Left kidney (tissue), 2 donors: Measurements from ENCODE around the gene TBC1D1. TPM values are rescaled to one million over a fixed set of nuclear protein-coding genes. Genes with fewer than 3 reads are reported as not detected.

Experiments
- DNase-seq: peaks from one replicate; pipeline ENCODE4 v3.0.0-alpha.2; 2013
- polyA plus RNA-seq: library from polyadenylated mRNA; unstranded; fragments of 120-200 nt; gene quantifications from one replicate; pipeline ENCODE4 v1.2.1, GENCODE V29; 2013; ENCODE audit not compliant: insufficient read length

TBC1D1 gene
- polyA plus RNA-seq, 1 donor = 197 TPM

DNA sequence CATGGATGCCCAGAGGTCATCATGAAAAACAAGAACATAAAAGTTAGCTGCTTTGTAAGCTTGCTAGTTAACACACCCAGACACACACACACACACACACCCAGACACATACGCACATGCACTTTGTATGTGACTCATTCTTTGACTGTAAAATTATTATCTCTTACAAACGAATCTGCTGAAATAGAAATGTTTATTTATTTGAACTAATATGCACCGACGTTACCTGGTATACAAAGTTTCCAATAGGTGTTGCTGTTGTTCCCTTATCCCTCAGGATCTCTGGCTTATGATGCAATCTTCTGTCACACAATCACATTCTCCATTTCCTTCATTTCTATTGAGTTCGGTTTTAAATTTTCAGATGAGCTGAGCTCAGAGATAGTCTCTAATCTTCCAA is 278.6 kb downstream of the TBC1D1 start:
- no peak for DNase-seq

DNA sequence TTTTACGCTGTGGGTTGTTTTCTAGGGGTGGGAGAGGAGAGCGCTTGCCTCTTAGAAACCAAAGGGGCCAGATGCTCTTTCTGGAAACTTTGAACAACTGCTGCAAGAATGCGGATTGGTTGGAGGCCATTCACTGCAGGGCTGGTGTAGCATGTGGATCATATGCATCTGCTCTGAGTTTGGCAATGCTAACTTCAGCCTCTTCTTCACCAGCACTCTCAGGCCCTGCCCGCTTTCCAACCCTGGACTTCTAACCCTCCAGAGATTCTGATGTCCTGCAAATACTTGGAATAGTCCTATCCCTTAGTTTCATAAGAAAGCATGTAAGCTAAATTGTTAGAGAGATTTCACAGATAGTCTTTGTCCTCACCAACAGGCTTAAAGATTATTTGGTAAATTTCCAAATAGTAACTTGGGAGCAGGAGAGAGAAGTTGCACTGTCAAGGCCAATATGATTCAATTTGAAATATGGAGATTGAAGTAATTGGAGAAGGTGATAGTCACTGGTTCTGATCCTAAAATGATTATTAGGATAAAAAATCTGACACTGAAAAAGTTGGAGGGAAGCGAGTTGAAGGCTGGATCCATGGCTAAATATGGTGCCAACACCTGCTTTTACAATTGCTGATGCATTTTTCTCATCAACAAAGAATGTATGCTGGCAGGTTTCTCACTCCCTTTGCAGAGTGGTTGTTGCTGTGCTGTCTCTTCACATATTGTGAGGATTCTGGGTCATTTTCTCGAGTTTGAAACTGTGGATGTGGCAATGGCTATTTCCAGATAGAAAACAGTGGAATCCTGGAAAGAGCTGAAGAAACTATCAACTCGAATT is 279.7 kb downstream of the TBC1D1 start:
- no peak for DNase-seq

DNA sequence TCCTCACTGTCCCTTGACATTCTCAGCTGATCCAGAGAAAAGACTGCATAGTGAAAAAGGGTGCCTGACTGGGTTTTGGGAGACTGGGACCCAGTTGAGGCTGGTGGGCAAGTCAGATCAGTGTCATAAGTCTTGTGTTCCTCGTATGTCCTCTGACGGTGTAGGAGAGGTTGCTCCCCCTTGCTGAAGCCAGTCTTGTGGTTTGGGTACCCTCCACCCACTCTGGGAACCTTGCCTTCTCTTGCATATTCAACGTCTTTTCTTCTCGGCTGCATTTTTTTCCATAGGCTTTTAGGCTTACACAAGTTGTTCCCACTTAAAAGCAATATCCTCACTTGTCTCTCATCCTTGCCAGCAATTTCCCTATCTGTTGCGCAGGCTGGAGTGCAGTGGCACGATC is 281.2 kb downstream of the TBC1D1 start:
- DNase-seq = no peak

DNA sequence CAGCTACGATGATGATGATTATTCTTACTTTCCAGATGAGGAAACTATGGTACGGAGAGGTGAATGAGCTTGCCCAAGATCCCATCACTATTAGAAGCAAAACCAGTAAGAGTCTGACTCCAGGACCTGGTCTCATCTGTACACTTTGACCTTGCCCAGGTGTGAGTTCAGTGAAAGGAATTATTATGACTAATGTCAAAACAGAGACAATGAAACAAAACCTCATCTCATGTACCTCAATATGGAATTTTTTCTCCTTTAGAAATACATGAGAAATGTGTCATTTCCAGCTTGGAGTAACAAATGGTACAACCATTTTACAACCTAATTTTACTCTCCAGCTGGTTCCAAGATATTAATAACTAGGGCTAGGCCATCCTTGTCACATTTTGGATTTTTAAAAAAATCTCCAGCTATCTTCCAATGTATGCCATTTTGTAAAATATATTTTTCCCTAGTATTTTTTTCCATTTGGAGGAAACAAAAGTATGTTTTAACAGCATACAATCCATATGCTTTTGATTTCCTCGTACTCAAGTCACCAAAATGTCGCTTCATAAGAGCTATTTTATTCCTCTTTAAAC is 283.1 kb downstream of the TBC1D1 start:
- no peak for DNase-seq

DNA sequence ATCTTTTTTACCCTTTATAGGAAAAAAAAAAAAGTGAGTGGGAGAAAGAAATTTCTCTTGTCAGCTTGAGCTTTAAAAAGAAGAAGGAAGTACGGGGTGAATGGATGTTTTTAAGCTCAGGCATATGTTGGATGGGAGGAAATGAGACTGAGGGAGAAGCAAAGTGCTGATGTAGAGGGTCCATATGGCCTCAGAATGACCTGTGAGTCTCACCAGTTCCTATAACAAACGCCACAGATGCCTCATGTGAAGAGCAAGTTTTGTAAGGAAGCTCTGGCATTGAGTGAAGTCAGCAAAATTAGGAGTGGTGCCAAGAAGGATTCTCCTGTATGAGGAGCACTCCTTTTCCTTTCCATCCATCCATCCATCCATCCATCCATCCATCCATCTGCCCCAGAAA is 283.9 kb downstream of the TBC1D1 start:
- no peak for DNase-seq

DNA sequence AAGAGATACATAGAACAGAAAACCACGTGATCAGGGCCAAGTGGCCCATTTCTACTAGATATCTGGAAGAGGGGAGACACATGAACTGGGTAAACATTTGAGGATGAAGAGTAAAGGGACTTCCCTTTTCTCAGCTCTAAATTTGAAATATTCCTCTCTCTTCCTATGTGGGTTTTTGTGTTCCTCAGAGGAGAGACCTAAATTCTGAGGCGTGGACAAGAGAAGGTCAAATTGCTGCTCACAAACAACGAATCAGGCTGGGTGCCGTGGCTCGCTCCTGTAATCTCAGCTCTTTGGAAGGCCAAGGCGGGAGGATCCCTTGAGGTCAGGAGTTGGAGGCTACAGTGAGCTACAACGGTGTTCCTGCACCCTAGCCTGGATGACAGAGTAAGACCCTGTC is 285.3 kb downstream of the TBC1D1 start:
- DNase-seq = no peak

DNA sequence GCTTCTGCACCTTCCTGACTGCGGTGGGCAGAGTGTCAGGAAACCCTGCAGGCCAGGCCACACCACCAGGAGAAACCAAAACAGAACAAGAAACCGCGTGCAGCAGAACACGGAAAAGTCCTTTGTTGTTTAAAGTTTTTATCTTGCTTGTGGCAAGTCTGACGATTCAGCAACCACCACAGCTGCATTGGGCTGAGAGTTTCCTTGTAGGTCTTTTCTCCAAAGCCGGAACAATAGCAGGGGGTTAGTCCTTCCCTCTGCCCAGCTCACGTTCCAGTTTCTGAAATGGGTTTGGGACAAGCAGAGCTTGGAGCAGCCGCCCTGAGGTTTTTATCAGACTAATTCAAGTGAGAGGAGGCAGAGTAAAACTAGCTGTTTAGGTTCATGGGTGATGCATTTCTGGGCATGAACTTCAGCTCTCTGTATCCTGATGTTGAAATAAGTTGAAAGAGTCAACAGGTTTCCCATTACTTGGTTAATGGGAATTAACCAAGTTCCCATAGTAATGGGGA is 286.2 kb downstream of the TBC1D1 start:
- no peak for DNase-seq

DNA sequence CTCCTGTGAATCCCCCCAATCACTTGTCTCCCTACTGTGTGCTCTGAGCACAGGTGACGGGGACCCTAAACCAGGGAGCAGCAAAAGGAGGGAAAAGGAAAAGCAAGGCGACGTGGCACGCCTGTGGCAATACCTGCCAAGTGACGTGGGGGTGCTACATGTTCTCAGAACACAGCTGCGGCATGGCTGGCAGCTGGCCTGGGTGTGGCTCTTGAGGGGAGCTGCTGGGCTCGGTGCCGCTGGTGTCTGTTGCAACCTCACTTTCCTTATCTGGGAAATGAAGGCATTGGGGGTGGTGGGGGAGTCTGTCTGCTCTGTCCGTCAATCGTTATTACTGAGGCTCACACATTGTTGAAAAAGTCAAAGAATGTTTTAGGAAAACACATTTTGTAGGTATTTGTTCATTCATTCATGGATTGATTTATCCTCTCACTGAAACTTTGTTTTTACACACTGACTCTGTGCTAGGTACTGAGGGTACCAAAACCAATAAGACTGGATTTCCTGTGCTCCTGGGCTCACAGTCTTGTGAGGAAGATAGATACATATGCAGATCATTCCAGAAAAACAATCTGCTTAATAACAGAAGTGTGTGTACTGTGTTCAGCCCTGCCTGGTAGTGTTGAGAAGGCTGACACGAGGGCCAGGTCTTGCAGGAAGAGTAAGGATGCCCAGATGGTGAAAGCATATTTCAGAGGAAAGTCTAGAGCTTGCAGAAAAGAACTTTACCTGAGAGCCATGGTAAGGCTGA is 286.9 kb downstream of the TBC1D1 start:
- no peak for DNase-seq

DNA sequence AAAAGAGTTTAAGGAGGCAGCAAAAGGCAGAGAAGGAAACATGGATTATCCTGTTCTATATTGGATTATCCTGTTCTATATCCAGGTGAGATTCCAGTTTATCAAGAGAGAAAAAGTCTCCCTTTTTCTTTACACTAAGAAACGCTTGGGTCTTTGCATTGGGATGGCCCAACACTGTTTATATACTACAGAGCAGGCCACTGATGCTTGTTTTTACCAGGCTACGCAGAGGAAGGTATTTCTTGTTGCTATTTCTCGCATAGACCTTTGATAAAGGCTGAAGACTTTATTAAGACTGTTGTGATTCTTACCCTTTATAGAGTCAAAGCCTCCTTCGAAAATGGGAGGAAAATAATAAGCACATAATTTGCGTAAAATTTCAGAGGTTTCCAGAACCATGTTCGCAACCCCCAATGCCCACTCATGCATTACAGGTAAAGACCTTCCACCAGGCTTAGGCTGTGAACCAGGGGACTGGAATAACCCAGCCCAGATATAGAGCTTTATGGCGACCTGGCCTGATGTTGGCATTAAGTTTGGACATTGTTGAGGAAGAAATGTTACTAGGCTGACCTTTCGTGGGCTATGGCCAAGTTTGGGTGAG is 287.6 kb downstream of the TBC1D1 start:
- no peak for DNase-seq

DNA sequence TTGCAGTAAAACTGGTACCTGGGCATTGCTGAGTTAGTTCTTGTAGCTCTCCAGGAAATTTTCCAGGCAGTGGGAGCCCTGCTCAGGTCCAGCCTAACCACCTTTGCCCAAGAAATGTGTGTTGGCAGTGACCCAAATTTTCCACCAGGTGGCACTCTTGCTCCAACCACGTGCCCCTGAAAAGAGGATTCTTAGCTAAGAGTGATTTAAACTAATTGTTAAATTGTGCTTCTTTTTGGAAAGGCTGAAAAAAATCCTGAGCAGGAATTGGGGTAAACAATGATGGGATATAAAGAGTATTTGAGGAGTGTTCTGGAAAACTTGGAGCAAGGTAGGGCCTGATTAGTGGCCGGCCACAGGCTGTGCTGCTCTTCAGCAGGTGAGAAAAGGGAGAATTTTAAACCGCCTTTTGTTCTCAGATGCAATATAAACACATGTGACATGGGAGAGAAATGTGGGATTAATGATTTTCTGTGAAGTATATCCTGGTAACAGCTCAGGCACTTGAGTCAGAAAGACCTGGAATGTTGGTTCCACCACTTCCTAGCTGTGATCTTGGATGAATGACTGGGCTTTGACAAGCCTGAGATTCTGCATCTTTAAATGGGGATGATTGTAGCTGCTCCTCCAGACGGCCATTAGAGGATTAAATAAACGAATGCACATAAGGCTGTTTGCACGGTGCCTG is 288.9 kb downstream of the TBC1D1 start:
- DNase-seq = peak; percentile 89

DNA sequence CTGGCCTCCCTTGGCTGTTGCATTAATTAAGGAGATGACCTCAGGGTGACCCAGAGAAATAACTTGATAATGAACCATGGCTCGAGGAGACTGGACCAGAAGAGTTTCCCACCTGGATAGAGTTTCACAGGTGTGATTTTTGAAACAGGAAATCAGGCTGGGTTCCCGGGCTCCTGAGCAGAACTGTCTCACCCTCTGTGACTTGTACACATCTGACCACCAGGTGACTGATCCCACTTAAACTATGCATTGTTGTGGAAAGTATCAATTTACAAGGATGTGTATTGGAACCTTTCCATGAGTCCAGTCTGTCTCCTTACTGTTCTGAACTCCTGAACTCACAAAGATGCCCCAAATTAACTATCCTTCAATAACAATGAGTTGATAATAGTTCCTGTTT is 289.6 kb downstream of the TBC1D1 start:
- no peak for DNase-seq

DNA sequence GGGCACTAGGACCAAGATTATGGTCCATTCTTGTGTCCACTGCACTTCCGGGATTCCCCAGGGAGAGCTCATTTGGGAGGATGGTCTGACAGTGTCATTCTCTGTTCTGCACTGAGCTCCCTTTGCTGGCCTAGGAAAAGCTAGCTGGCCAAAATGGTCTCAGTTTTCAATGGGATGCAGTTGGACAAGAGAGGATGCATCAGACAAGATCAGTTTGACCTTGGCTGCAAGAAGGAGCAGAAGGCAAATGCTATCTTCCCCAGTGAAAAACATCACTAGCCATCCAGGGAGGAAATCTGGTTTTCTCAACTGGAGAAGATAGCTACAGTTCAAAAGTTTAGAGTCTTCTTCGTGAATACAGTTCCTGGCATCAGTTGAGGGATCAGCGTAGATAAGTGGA is 290.4 kb downstream of the TBC1D1 start:
- no peak for DNase-seq

DNA sequence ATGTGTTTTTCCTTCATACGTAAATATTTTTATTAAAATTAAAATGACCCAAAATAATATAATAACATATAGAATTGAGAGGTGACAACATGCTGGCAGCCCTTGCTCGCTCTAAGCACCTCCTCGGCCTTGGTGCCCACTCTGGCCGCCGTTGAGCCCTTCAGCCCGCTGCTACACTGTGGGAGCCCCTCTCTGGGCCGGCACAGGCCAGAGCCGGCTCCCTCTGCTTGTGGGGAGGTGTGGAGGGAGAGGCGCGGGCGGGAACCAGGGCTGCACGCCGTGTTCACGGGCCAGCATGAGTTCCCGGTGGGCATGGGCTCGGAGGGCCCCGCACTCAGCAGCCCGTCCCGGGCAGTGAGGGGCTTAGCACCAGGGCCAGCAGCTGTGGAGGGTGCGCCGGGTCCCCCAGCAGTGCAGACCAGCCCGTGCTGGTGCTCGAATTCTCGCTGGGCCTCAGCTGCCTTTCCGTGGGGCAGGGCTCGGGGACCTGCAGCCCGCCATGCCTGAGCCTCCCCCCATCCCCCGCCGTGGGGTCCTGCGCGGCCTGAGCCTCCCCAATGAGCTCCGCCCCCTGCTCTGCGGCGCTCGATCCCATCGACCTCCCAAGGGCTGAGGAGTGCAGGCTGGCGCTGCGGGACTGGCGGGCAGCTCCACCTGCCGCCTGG is 291.6 kb downstream of the TBC1D1 start:
- DNase-seq = no peak

DNA sequence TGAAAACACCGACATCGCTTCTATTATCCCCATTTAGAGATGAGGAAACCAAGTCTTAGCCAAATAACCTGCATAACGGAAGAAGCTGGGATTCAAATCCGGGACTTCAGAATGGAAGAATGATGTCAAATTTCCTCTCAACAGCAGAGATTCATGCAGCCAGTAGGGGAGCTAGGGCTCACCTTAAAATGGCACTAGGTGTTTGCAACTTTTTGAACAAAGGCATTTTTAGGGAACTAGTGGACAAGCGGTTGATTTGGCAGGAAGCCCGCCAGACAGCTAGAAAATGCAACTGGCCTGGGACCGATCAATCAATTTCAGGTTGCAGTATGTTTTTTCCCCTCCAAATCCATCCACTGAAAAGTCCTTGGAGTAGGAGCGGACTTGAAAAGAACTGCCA is 293.5 kb downstream of the TBC1D1 start:
- no peak for DNase-seq

DNA sequence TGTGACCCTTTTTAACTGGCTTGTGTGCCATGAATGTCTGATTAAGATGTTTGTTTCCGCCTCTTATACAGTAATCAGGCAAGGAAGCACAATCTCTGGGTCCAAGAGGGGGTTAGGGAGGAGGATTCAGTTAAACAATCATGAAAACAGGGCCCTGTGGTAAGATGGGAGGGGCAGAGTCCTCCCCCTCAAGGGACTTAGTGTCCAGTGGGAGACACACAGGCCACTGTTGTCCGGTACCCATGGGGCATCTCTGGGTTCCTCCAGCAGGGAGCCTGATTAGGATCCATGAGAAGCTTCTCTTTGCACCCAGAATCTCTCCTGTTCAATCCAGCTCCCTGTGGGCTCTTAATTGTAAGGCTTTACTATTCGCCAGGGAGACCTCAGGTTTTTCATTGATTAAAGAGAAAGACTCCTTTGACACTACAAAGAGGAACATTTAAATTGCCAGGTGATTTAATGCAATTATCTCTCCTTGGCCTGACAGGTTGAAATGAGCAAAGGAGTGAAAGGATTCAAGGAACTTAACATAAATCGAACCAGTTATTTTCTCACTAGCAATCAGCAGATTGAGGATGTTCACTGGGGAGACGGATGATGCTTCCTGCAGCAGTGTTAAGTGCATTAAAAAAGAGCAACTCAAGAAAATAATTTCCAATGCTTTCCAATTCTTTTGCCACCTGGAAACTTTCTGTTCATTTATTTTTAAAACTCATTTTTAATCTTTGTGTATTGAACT is 294.7 kb downstream of the TBC1D1 start:
- no peak for DNase-seq

DNA sequence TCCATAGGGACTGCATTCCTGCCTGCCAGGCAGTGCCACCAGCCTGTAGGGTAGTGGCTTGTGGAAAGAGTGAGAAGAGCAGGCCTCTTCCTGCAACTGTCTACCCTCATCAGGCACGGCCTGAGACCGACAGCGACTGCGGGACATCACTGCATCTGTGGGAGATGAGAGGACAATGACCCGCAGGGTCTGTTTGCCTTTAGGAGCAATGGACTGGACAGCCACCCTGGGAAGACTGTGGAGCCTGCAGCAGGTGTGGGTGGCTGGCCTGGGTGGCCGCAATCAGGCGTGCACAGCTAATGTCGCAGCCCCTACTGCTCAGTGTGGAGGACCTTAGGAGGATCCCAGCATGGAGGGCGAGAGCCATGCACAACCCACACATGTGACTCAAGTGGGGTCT is 297.3 kb downstream of the TBC1D1 start:
- no peak for DNase-seq

DNA sequence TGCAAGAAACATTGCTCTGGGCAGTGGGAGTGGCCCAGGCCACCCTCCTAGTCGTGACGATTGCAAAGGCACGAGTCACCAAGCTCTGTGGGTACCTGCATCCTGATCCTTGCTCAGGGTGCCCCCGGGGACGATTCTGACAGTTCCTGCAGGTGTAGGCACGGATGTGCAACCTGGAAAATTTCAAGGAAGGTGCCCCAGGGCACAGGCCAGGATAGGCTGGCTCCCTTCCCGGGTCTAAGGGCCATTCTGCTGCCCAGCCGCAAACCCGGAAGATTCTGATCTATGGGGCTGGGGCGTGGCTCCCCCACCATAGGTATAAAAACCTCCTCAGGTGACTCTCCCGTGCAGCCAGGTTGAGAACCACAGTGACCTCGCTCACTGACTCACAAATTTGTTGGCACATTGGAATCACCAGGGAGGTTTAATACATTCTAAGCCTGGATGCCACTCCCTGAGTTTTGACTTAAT is 297.8 kb downstream of the TBC1D1 start:
- DNase-seq = no peak
